ENCODE measurements around the gene SPRED1.

SPRED1 gene

DNA sequence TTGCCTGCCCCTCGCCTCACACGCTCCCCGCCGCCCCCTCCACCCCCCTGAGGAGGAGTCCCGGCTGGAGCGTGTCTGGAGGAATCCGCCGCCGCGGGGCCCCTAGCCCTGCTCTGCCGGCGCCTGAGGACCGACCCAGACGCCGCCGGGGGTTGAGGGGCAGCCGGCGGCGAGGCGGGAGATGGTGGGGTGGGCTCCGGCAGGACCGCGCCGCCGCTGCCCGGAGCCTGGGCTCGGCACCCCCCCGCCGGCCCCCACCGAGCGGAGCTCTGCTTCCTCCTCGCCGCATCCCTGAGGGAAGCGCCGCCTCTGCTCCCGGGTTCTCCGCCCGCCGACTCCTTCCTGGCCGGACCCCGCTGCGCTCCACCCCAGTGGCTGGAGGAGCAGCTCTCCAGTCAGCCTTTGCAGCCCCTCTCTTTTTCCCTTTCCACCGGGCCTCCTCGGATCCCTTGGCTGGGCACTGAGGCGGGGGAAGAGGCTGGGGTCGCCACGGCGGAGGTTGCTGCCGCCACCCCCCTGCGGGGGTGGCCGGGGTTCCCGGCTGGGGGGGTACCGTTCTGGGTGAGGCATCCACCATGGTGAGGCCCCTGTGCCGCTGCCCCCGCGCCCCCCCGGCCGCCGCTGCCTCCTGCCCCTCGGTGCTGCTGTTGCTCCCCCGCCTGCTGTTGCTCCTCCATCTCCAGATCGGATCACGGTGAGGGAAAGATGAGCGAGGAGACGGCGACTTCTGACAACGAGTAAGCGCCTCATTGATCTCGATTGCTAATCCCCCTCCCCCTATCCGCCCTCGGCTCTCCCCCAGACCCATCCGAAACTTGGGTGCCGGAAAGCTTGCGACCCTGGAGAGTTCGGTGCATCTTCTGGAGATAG lies at the start of gene SPRED1:
TSS of gene SPRED1 (plus strand) at position 356 of the 870 bp plus-strand sequence. CDS start at position 706, 350 bp downstream.
- Histone ChIP-seq H3K27ac (peak within 1 kb of the TSS; percentile 98 to 100), H3K4me3 (peak within 1 kb of the TSS; percentile 94)
- no peak for TF ChIP-seq CTCF (IDR thresholded peaks at IDR 0.05)
- DNase-seq (ENCODE audit: low spot score) = peak; percentile 88

DNA sequence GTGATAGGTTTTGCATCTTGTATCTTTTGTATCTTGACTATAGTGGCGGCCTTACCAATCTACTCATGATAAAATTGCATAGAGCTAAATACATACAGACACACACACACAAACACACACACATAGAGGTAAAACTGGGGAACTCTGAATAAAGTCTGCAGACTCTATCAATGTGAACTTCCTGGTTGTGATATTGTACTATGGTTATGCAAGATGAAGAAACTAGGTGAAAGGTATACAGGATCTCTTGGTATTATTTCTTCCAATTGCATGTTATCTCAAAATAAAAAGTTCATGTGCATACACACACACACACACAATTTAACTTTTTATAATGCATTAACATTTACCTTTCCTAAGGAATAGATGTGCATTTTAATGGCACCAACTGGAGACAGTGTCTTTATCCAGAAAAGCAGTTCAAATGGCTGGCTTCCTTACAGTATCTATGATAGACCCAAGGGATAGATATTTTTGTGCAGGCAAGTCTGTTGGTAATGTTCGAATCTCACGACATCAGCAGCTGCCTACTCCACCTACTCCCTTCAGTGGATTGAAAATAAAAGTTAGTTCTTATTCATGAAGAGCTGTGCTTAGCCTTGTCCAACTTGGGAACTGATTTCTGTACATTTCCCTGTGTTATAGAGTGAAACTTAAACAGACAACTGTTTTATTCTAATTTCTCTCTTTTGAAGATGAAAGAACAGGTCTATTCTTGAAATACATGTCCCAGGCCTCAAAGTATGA lies 46.9 kb upstream of the SPRED1 start:
- H3K27ac ChIP-seq = no peak overlapping the region
- DNase-seq (ENCODE audit: low spot score) = no peak
- no peak for TF ChIP-seq CTCF (IDR thresholded peaks at IDR 0.05)
- H3K4me3 ChIP-seq = no peak overlapping the region

GRCh38 chr15:38207621-38208020 lies 45.0 kb upstream of the SPRED1 start:
- DNase-seq (ENCODE audit: low spot score) = no peak
- H3K27ac ChIP-seq = no peak overlapping the region
- no peak for TF ChIP-seq CTCF (IDR thresholded peaks at IDR 0.05)
- no peak overlapping the region for H3K4me3 ChIP-seq

DNA sequence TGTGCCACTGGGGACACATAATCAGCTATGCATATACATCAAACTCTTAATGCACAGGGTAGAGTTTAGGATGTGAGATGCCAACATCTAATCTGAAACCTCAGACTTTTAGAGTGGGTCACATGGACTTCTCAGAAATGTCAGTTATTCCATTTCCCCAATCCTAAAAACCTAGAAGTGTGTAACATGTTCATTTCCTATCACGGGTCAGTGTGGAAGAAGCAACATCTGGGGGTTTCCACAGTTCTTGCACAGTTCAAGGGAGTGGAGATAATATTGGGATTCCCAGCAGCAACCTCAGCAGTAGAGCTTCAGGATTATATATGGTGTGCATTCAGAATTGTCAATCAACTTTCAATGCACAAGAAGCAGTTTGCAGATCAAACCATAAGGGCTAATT lies 44.4 kb upstream of the SPRED1 start:
- H3K27ac ChIP-seq = no peak overlapping the region
- no peak for TF ChIP-seq CTCF (IDR thresholded peaks at IDR 0.05)
- no peak overlapping the region for H3K4me3 ChIP-seq
- no peak for DNase-seq (ENCODE audit: low spot score)

DNA sequence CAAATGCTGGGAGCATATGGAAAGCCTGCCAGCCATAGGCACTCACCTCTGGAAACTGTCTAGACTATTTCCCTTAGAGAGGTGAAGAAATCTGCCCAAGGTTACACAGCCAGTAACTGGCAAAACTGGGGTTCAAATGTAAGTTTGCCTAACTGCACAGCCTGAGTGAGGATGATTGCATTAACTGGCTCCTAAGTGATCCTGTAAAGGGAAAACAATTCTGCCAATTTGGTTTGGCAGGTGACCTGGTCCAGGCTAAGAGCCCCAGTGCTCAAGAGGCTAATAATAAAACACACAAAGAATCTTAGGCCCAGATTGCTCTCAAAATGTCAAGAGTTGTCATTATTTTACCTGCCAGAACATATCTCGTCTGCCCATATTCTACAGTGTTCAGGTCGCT lies 43.9 kb upstream of the SPRED1 start:
- no peak for DNase-seq (ENCODE audit: low spot score)
- TF ChIP-seq CTCF (IDR thresholded peaks at IDR 0.05) = no peak
- Histone ChIP-seq H3K4me3 (no peak overlapping the region), H3K27ac (no peak overlapping the region)

- DNase-seq (ENCODE audit: low spot score) = no peak
- no peak overlapping the region for H3K4me3 ChIP-seq
- TF ChIP-seq CTCF (IDR thresholded peaks at IDR 0.05) = no peak
- H3K27ac ChIP-seq = no peak overlapping the region
These were observed 41.4 kb upstream of the SPRED1 start for GRCh38 chr15:38211249-38211648.

Measured in coronary artery (tissue), 2 donors.